ENCODE results near the gene NUPR2. TPM values are rescaled to one million over a fixed set of nuclear protein-coding genes. Genes with fewer than 3 reads are reported as not detected.

Gene NUPR2
- total and polyA plus RNA-seq, 2 of the 8 experiments (the other 6 are each of a cell fraction or from before 2014, with no cell fraction given): not detected

DNA sequence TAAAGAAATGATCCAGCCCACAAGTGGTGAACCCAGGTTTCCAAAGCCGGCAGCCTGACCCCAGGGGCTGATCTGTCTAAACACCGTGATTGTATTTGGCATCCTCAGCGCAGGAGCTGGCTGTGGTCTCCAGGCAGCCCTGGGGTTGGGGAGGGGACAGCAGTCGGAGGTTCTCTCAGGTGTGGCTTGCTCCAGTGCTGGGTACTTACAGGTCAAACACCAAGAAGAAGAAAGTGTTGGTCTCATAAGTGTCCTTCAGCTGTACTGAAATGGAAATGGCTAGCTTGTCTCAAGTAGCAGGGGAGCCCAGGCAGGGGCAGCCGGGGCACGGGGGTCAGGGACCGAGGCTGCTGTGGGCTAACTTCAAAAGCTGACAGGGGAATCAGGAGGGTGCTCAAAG, 29.5 kb downstream of the NUPR2 start (continued):
- TF ChIP-seq, protein P1, sequence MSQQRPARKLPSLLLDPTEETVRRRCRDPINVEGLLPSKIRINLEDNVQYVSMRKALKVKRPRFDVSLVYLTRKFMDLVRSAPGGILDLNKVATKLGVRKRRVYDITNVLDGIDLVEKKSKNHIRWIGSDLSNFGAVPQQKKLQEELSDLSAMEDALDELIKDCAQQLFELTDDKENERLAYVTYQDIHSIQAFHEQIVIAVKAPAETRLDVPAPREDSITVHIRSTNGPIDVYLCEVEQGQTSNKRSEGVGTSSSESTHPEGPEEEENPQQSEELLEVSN (IDR thresholded peaks at IDR 0.05): no peak
- TF ChIP-seq SIRT6 (IDR thresholded peaks at IDR 0.05; ENCODE audit: low read length) (no peak), SUZ12 (IDR thresholded peaks at IDR 0.05; ENCODE audit: low read length) (no peak)

All from H1 (cell line).